SIG-M5 treated with dmso at 0.1 percent for 504 hours (cell line): ENCODE measurements around the gene ANKS3.
"Not testable (repeated sequence)": the region's sequence is repeated elsewhere in the genome, so short reads cannot be mapped to it uniquely, and the experiment has no call there.

Experiments
- DNase-seq: peaks from one replicate; lab custom pipeline; 2025; ENCODE audit not compliant: unreplicated experiment; lab: John Stamatoyannopoulos, UW

ANKS3 gene

GRCh38 chr16:4755687-4756086, 21.6 kb upstream of the ANKS3 start:
- DNase-seq = no peak

- no peak for DNase-seq
Measured at GRCh38 chr16:4754865-4755264, 20.8 kb upstream of the ANKS3 start.

- no peak for DNase-seq
Measured at GRCh38 chr16:4753227-4753626, 19.2 kb upstream of the ANKS3 start.

DNA sequence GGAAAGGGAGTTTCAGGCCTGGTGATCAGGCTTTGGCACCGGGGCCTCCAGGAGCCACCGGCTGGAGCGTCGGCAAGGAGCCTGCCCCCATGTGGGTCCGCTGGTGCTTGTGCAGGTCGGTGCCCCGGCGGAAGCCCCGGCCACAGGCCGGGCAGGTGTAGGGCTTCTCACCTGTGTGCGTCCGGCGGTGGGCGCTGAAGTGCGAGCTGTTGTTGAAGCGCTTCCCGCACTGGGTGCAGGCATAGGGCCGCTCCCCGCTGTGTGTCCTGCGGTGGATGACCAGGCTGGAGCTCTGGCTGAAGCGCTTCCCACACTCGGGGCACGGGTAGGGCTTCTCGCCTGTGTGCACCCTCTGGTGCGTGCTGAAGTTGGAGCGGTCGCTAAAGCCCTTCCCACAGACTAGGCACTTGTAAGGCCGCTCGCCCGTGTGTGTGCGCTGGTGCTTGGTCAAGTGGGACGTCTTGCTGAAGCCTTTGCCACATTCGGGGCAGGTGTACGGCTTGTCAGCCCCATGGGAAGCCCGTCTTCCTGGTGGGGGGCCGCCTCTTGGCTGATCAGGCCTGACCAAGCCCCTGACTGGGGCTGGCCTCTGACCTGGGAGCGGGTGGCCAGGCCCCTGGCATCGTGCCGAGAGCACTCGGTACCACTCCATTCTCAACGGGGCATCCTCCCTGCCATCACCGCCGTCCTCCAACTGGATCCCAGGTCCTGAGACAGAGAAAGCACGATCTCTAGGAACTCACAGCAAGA, 18.5 kb upstream of the ANKS3 start:
- no peak for DNase-seq

DNA sequence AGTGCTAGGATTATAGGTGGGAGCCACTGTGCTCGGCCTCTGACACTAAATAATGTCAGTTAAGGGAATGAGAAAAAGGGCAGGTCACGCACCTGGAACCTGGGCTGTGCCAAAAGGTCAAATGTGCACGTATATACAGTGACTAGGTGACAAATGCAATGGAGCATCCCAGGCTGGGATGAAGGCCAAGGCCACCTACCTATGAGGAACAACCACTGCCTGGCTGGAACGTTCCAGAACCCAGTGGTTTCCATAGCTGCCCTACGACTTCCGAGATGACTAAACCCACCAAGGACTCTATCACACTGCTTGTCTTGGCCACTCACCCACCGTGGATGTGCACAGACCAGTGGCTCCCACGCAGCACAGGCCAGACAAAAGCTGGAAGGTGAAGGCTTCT, 16.8 kb upstream of the ANKS3 start:
- no peak for DNase-seq

- no peak for DNase-seq
Measured at GRCh38 chr16:4749700-4750257, 15.7 kb upstream of the ANKS3 start.

GRCh38 chr16:4748682-4749411, 14.8 kb upstream of the ANKS3 start:
- DNase-seq = no peak

- DNase-seq = no peak
Measured at GRCh38 chr16:4747906-4748681, 14.0 kb upstream of the ANKS3 start.

GRCh38 chr16:4746991-4747574, 13.0 kb upstream of the ANKS3 start:
- DNase-seq = no peak

- no peak for DNase-seq
Measured at GRCh38 chr16:4746215-4746614, 12.1 kb upstream of the ANKS3 start.

GRCh38 chr16:4745274-4745569, 11.2 kb upstream of the ANKS3 start:
- DNase-seq = no peak

- no peak for DNase-seq
Measured at GRCh38 chr16:4744555-4745273, 10.6 kb upstream of the ANKS3 start.

GRCh38 chr16:4743226-4743878, 9.3 kb upstream of the ANKS3 start:
- DNase-seq = no peak

GRCh38 chr16:4738370-4738769, 4.3 kb upstream of the ANKS3 start:
- DNase-seq = not testable (repeated sequence)

DNA sequence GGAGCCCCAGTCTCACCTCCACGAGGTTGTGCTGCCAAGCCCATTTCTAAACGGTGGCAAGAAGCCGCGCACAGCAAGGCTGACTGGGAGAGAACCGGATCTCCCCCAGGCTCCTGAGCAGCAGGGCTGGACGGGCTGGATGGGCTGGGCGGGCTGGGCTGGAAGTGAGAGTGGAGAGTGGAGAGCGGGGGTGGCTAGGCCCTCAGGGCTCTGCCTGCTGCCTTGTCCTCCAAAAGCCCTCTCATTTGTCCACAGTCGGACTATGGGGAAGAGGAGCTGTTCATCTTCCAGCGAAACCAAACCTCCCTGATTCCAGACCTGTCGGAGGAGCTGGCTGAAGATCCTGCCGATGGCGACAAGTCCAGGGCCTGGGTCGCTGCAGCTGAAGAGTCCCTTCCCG, 3.5 kb upstream of the ANKS3 start:
- no peak for DNase-seq

- no peak for DNase-seq
Measured at GRCh38 chr16:4736546-4736945, 2.5 kb upstream of the ANKS3 start.

DNA sequence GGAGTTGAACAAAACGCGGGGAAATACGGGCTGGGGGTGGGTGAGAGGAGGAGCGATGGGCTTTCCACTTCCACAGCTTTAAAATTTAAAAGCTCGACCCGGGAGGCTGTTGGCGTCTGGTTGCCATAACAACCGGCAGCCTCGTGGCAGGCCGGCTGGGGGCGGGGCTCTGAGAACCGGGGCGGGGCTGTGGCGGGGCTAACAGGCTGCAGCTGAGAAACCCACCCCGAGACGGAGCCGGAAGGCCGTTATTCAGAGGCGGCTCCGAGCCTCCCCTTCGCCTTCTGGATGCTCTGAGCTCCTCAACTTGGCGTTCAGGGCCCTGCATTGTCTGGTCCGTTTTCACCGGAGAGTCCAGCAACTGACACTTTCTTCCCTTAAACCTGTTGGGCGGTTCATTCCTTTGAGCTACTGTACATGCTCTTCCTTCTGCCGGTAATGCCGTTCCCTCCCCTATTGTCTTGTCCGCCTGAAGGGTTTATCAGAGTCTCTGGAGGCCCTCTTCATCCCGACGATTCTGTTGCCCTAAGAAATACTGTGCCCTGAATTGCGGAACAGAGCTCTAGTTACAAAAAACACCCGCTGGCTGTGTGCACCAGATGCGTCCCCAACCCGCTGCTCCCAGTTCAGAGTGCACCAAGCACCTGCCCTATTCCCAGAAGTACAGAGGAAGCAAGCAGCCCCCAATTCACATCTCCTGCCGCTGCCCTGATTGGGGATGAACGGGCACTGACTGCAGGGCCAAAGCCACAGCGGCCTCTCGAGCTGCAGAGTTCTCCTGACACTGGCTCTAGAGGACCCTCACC, 862 bp upstream of the ANKS3 start:
- DNase-seq = peak; percentile 75

- no peak for DNase-seq
Measured at GRCh38 chr16:4733747-4734062, 366 bp downstream of the ANKS3 start.

- DNase-seq = no peak
Measured at GRCh38 chr16:4733211-4733742, 794 bp downstream of the ANKS3 start.
